ENCODE data around the gene RBM10.

DNA sequence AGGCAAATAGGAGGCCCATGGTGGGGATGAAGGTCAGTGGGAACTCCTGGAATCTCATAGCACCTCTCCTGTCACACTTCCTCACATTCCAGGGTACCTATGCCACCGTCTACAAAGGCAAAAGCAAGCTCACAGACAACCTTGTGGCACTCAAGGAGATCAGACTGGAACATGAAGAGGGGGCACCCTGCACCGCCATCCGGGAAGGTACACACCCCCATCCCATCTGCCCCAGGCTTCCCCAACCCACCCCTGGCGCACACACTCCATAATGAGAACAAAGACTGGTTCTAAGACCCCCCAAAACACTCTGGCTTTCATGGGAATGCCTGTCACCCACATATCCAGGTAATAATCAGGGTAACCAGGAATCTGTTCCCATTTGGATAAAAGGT is 79.9 kb downstream of the RBM10 start:
- TF ChIP-seq CTCF (IDR thresholded peaks at IDR 0.05; ENCODE audit: insufficient read depth, low read length, poor library complexity, severe bottlenecking) (no peak), EZH2phosphoT487 (conservative IDR thresholded peaks at IDR 0.05; ENCODE audit: low read length) (no peak)

All from SU-DHL-6 (cell line).